NOMO-1 treated with dmso at 0.1 percent for 144 hours (cell line): ENCODE results near the gene NPDC1.
A peak's percentile ranks its signal among the peaks of the same experiment; 100 is the strongest.

Source experiments
- DNase-seq: peaks from one replicate; lab custom pipeline; 2025; ENCODE audit not compliant: unreplicated experiment; lab: John Stamatoyannopoulos, UW

Gene NPDC1

GRCh38 chr9:137027369-137028262, 18.4 kb downstream of the NPDC1 start, which contains the start of gene ABCA2:
Gene ABCA2 (minus strand): TSS chr9:137028237. CDS start chr9:137028140, 97 bp downstream.
- no peak for DNase-seq

DNA sequence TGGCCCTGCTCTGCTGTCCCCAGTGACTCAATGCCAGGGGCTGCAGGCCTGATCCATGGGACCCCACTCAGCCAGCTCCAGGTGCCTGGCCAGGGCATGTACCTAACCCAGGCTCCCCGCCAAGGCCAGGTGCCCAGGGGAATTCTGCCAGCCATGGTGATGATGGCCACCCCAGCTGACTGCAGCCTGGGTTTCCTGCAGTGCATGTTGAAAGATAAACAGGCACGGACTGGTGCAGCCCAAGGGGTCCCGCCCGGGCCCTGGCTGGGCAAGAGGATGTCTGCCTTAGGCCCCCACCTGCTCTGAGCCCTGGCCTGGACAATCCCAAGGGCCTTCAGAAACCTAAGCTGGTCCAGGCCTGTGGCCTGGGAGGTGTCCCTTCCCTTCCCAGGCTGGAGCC, 19.1 kb downstream of the NPDC1 start:
- no peak for DNase-seq

DNA sequence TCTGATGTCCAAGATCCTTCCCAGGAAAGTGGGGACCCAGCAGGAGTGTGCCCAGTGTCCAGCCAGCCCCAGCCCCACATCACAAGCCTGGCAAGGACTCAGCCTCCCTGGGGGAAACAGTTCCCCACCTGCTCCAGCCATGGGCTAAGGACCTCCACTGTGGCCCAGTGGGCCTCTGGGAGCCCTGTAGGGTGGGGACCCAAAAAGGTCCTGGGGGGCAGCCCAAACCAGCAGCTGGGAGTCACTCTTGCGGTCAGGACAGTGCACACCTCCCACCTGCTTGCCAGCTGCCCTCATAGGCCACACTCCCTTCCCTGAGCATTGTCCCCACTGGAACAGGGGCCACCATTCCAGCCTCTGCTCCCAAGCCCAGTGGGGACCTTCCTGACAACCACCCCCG, 19.6 kb downstream of the NPDC1 start:
- DNase-seq = no peak

- no peak for DNase-seq
Observed at GRCh38 chr9:137025517-137025966, 20.4 kb downstream of the NPDC1 start.

- no peak for DNase-seq
Observed at GRCh38 chr9:137023583-137023991, 22.4 kb downstream of the NPDC1 start.

DNA sequence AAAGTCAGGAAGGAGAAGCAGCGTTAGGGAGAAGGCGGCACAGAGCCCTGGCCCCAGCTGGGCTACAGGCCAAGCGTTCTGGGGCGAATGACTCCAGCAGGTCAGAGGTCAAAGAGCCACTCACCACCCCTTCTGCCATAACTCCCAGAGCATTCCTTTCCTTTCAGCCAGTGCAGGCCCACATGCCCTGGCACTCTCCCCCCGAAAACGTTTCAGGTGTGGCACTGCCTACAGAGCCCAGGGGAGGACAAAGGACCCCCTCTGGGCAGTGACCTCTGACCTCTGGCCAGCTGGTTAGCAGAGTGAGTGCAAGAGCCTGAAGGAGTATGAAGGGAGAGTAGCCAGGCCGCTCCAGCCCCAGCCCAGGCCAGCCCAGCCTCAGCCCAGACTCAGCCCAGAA, 22.8 kb downstream of the NPDC1 start:
- DNase-seq = no peak

GRCh38 chr9:137022662-137023008, 23.3 kb downstream of the NPDC1 start:
- no peak for DNase-seq

DNA sequence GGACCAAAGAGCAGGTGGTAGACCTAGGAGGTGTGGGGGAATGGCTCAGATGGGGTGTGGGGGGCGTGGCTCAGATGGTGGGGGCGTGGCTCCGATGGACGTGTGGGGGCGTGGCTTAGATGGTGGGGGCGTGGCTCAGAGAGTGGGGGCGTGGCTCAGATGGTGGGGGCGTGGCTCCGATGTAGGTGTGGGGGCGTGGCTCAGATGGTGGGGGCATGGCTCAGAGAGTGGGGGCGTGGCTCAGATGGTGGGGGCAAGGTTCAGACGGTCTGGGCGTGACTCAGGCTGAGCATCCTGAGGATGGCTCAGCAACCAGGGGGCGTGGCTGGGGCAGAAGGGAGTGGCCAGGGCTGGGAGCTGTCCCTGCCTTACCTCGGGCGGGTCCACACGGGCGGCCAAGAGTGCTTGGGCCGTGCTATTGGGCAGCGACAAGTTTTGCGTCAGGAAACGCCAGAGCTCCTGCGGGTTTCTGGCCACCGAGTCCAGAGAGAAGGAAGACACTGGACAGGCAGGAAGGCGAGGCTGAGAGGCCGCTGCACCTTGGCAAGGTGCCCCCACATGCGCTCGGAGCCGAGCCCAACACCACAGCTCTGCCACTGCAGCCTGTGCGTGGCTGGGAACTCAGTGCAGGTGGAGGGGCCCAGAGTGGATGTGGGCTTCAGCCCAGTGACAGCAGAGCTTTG, 23.9 kb downstream of the NPDC1 start:
- peak; percentile 65 for DNase-seq

GRCh38 chr9:137021568-137021978, 24.4 kb downstream of the NPDC1 start:
- DNase-seq = no peak

GRCh38 chr9:137020771-137021567, 25.0 kb downstream of the NPDC1 start:
- DNase-seq = no peak

- DNase-seq = no peak
Observed at GRCh38 chr9:137019891-137020683, 25.9 kb downstream of the NPDC1 start.

GRCh38 chr9:137018761-137019559, 27.0 kb downstream of the NPDC1 start:
- DNase-seq = no peak

- DNase-seq = no peak
Observed at GRCh38 chr9:137017791-137018497, 28.0 kb downstream of the NPDC1 start.

GRCh38 chr9:137017071-137017470, 28.9 kb downstream of the NPDC1 start:
- no peak for DNase-seq

- DNase-seq = no peak
Observed at GRCh38 chr9:137016436-137016835, 29.5 kb downstream of the NPDC1 start.

DNA sequence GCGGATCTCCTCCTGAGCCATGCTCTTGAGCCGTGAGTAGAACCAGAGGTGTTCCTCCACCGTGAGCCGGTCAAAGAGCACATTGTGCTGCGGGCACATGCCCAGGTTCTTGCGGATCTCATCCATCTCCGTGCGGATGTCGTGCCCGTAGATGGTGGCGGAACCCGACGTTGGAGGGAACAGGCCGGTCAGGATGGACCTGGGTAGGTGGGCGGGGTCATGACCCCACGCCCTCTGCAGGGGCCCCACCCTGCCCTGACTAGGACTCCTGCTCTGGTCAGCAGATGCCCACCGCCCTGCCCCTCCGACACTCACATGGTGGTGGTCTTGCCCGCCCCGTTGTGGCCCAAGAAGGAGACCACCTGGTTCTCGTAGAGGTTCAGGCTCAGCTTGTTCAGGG, 30.0 kb downstream of the NPDC1 start:
- DNase-seq = no peak

DNA sequence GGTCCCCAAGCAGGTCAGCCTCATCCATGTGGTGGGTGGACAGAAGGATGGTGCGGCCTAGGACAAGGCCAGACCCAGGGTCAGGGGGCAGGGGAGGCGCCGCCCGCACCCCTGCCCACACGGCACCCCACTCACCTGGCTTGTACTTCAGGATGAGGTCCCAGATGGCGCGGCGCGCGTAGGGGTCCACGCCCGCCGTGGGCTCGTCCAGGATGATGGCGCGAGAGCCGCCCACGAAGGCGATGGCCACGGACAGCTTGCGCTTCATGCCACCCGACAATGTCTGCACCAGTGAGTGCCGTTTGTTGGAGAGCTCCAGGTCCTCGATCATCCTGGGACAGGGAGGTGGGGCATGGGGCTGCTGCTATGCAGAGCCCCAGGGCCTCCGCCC, 30.4 kb downstream of the NPDC1 start:
- no peak for DNase-seq

DNA sequence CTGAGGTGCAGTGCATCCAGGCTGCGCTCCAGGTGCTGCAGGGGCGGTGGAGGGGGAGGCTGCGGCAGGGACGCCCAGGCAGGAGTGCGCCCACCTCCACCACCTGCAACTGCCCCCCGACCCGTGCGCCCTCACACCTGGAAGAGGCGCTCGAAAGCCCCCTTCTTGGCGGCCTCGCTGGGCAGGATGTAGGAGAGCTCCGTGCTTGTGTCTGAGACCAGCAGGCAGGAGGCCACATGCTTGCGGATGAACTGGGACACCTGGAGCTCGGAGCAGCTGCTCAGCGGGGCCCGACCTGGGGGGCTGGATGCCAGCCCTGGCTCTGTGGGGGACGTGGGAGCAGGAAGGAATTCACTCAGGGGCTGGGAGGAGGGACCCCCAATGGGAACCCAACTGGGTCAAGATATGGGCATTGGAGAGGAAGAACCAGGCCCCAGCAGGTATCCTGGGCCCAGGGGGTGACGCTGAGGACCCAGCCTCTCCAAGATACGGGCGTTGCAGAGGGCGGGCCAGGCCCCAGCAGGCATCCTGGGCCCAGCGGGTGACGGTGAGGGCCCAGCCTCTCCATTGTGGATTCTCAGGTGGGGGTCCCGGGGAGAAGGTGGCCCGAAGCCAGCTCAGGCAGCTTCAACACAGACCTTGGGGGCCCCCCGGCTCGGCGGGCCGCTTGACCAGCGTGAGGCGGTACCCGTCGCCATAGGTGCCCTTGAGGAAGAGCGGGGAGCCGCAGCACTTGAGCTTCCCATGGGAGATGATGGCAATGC, 31.0 kb downstream of the NPDC1 start:
- DNase-seq = no peak
